ENCODE data around the gene CAVIN4.

Gene CAVIN4

GRCh38 chr9:100577776-100578448 lies at the start of gene CAVIN4:
TSS of gene CAVIN4 (plus strand) at chr9:100578079. CDS start at chr9:100578144, 65 bp downstream.
- DNase-seq (ENCODE audit: low spot score) = no peak

GRCh38 chr9:100534401-100534800 lies 43.5 kb upstream of the CAVIN4 start:
- FAIRE-seq = no peak
- no peak for DNase-seq (ENCODE audit: low spot score)

More at GRCh38 chr9:100577776-100578448, at the start of gene CAVIN4:
- FAIRE-seq = no peak

GRCh38 chr9:100540327-100540726 lies 37.6 kb upstream of the CAVIN4 start:
- no peak for FAIRE-seq
- no peak for DNase-seq (ENCODE audit: low spot score)

GRCh38 chr9:100549048-100549447 lies 28.8 kb upstream of the CAVIN4 start:
- DNase-seq (ENCODE audit: low spot score) (no peak), FAIRE-seq (no peak)

- FAIRE-seq = no peak
- no peak for DNase-seq (ENCODE audit: low spot score)
These were observed 22.9 kb upstream of the CAVIN4 start for GRCh38 chr9:100554935-100555401.

GRCh38 chr9:100555471-100555870 lies 22.4 kb upstream of the CAVIN4 start:
- FAIRE-seq = no peak
- DNase-seq (ENCODE audit: low spot score) = no peak

GRCh38 chr9:100557053-100557452 lies 20.8 kb upstream of the CAVIN4 start:
- DNase-seq (ENCODE audit: low spot score) (no peak), FAIRE-seq (no peak)

- no peak for FAIRE-seq
- peak; percentile 14 for DNase-seq (ENCODE audit: low spot score)
These were observed 16.6 kb upstream of the CAVIN4 start for GRCh38 chr9:100561256-100561655.

- no peak for DNase-seq (ENCODE audit: low spot score)
- no peak for FAIRE-seq
These were observed 10.0 kb upstream of the CAVIN4 start for GRCh38 chr9:100567856-100568255.

GRCh38 chr9:100573655-100574260 lies 4.1 kb upstream of the CAVIN4 start:
- DNase-seq (ENCODE audit: low spot score) = no peak
- FAIRE-seq = no peak

- no peak for DNase-seq (ENCODE audit: low spot score)
- FAIRE-seq = no peak
These were observed 2.9 kb upstream of the CAVIN4 start for GRCh38 chr9:100575006-100575405.

- FAIRE-seq (no peak), DNase-seq (ENCODE audit: low spot score) (no peak)
These were observed 2.0 kb upstream of the CAVIN4 start for GRCh38 chr9:100575765-100576386.

GRCh38 chr9:100578610-100579009 lies 731 bp downstream of the CAVIN4 start:
- no peak for DNase-seq (ENCODE audit: low spot score)
- no peak for FAIRE-seq

GRCh38 chr9:100579665-100580064 lies 1.8 kb downstream of the CAVIN4 start:
- FAIRE-seq (no peak), DNase-seq (ENCODE audit: low spot score) (no peak)

GRCh38 chr9:100580257-100580656 lies 2.4 kb downstream of the CAVIN4 start:
- FAIRE-seq (no peak), DNase-seq (ENCODE audit: low spot score) (no peak)

- no peak for DNase-seq (ENCODE audit: low spot score)
- FAIRE-seq = no peak
These were observed 3.2 kb downstream of the CAVIN4 start for GRCh38 chr9:100581081-100581480.

- DNase-seq (ENCODE audit: low spot score) (no peak), FAIRE-seq (no peak)
These were observed 3.8 kb downstream of the CAVIN4 start for GRCh38 chr9:100581661-100582060.

- FAIRE-seq (no peak), DNase-seq (ENCODE audit: low spot score) (no peak)
These were observed 5.3 kb downstream of the CAVIN4 start for GRCh38 chr9:100583014-100583802.

GRCh38 chr9:100584951-100585350 lies 7.1 kb downstream of the CAVIN4 start:
- FAIRE-seq (no peak), DNase-seq (ENCODE audit: low spot score) (no peak)

- DNase-seq (ENCODE audit: low spot score) (no peak), FAIRE-seq (no peak)
These were observed 8.2 kb downstream of the CAVIN4 start for GRCh38 chr9:100586093-100586492.

GRCh38 chr9:100587375-100587774 lies 9.5 kb downstream of the CAVIN4 start:
- DNase-seq (ENCODE audit: low spot score) = no peak
- no peak for FAIRE-seq

GRCh38 chr9:100589582-100589981 lies 11.7 kb downstream of the CAVIN4 start:
- DNase-seq (ENCODE audit: low spot score) (no peak), FAIRE-seq (no peak)
